Measurements from ENCODE around the gene GPSM1. TPM values are rescaled to one million over a fixed set of nuclear protein-coding genes. Genes with fewer than 3 reads are reported as not detected.

Gene GPSM1
- total RNA-seq, 1 experiment from 2014 or later = 24.7 TPM

DNA sequence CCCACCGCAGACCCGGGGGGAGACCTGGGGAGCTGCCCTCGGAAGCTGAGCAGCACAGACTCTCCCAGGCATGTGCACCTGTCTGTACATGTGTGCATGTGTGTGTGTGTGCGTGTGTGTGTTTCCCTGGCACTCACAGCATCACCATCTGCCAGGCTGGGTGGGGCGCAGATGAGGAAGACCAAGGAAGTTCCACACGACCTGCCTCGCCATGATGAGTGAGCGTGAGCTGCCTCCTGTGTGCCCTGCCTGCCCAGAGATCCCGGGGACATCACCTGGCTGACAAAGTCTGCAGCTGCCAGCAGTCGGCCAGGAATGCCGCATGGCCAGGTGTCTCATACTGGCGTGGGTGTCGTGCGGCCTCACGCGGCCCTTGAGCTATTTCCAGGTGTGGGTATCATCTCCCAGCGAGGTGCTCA, 4.0 kb upstream of the GPSM1 start:
- TF ChIP-seq, protein P1, sequence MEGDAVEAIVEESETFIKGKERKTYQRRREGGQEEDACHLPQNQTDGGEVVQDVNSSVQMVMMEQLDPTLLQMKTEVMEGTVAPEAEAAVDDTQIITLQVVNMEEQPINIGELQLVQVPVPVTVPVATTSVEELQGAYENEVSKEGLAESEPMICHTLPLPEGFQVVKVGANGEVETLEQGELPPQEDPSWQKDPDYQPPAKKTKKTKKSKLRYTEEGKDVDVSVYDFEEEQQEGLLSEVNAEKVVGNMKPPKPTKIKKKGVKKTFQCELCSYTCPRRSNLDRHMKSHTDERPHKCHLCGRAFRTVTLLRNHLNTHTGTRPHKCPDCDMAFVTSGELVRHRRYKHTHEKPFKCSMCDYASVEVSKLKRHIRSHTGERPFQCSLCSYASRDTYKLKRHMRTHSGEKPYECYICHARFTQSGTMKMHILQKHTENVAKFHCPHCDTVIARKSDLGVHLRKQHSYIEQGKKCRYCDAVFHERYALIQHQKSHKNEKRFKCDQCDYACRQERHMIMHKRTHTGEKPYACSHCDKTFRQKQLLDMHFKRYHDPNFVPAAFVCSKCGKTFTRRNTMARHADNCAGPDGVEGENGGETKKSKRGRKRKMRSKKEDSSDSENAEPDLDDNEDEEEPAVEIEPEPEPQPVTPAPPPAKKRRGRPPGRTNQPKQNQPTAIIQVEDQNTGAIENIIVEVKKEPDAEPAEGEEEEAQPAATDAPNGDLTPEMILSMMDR (conservative IDR thresholded peaks at IDR 0.05) = no peak

More for the DNA sequence above, 4.0 kb upstream of the GPSM1 start:
- Histone ChIP-seq H3T11ph (ENCODE audit: low read length) (no peak overlapping the region), H3K23me2 (ENCODE audit: insufficient read length, low read depth, low read length, poor library complexity, severe bottlenecking) (no peaks in the 10 kb centered on the region), H3K4me1 (ENCODE audit: insufficient read depth, low read length) (peaks cover 4% of the 10 kb centered on the region; the same call in 1 of the 2 replicates), H3K9me3 (ENCODE audit: control insufficient read depth, low read depth, low read length) (no peaks in the 10 kb centered on the region), H3K14ac (ENCODE audit: insufficient read depth, low read length) (no peak overlapping the region), H4K5ac (ENCODE audit: insufficient read length, low read depth, low read length) (no peak overlapping the region), H2AK5ac (ENCODE audit: insufficient read length, low read length) (no peak overlapping the region), H3K27me3 (ENCODE audit: insufficient read depth, low read length) (no peaks in the 10 kb centered on the region), H3K79me2 (ENCODE audit: insufficient read depth, low read length) (no peaks in the 10 kb centered on the region), H2BK12ac (ENCODE audit: insufficient read length, low read depth, low read length) (no peak overlapping the region), H3K9ac (ENCODE audit: extremely low read depth, insufficient read length, low read length) (no peak overlapping the region), H2BK5ac (ENCODE audit: insufficient read length, low read length) (no peak overlapping the region), H4K8ac (replicated peaks; ENCODE audit: insufficient read length, low read depth, low read length) (no peak overlapping the region), H4K91ac (ENCODE audit: insufficient read length, low read depth, low read length) (no peak overlapping the region), H3K27ac (ENCODE audit: insufficient read length, low read depth, low read length) (no peak overlapping the region), H3K23ac (ENCODE audit: insufficient read length, low read depth, low read length) (no peak overlapping the region), H3K79me1 (ENCODE audit: insufficient read depth, low read depth, low read length, poor library complexity, severe bottlenecking) (no peaks in the 10 kb centered on the region), H3K56ac (ENCODE audit: insufficient read length, low read depth, low read length) (no peak overlapping the region), H3K4ac (ENCODE audit: low read depth, low read length) (no peak overlapping the region), H3K4me2 (ENCODE audit: insufficient read depth, insufficient read length, low read length) (no peak overlapping the region), H2BK20ac (ENCODE audit: low read depth, low read length, poor library complexity, severe bottlenecking) (no peak overlapping the region), H4K20me1 (ENCODE audit: control insufficient read depth, insufficient read depth, insufficient read length) (no peaks in the 10 kb centered on the region), H2BK15ac (ENCODE audit: low read depth, low read length) (no peak overlapping the region), H3K18ac (ENCODE audit: insufficient read length, low read depth, low read length) (no peak overlapping the region), H2BK120ac (ENCODE audit: low read depth, low read length, poor library complexity, severe bottlenecking) (no peak overlapping the region), H2AFZ (ENCODE audit: low read length) (no peak overlapping the region)
- Mint-ChIP-seq H3K27ac (peak overlapping the region in 1 of 3 experiments; percentile 51; a peak in 1 of 7 replicates), H3K4me3 (no peak overlapping the region), H3K4me1 (peaks cover 5 to 6% of the 10 kb centered on the region in 2 experiments), H3K36me3 (ENCODE audit: insufficient read depth in 1 of 3, low read depth in 3 of 3) (no peaks in the 10 kb centered on the region), H3K27me3 (ENCODE audit: low read depth) (no peaks in the 10 kb centered on the region; the same call in none of the 2 replicates), H3K9me3 (peaks cover 2% of the 10 kb centered on the region in 2 experiments; a peak in 3 of 5 replicates)
- no peak for DNase-seq
- no CpG with 5 or more reads among the region's 17 CpGs for WGBS (ENCODE audit: extremely low coverage, insufficient read length, low lambda C conversion rate)
